HG02840 (cell line): ENCODE data around the gene CENPC.

Experiments
- ATAC-seq: cut with Tn5 transposase; IDR thresholded peaks from one replicate; pipeline ENCODE4 v1.9.1; 2021; ENCODE audit warnings: mild to moderate bottlenecking, moderate library complexity, moderate number of reproducible peaks; ENCODE audit not compliant: unreplicated experiment, low FRiP score

Gene CENPC, protein sequence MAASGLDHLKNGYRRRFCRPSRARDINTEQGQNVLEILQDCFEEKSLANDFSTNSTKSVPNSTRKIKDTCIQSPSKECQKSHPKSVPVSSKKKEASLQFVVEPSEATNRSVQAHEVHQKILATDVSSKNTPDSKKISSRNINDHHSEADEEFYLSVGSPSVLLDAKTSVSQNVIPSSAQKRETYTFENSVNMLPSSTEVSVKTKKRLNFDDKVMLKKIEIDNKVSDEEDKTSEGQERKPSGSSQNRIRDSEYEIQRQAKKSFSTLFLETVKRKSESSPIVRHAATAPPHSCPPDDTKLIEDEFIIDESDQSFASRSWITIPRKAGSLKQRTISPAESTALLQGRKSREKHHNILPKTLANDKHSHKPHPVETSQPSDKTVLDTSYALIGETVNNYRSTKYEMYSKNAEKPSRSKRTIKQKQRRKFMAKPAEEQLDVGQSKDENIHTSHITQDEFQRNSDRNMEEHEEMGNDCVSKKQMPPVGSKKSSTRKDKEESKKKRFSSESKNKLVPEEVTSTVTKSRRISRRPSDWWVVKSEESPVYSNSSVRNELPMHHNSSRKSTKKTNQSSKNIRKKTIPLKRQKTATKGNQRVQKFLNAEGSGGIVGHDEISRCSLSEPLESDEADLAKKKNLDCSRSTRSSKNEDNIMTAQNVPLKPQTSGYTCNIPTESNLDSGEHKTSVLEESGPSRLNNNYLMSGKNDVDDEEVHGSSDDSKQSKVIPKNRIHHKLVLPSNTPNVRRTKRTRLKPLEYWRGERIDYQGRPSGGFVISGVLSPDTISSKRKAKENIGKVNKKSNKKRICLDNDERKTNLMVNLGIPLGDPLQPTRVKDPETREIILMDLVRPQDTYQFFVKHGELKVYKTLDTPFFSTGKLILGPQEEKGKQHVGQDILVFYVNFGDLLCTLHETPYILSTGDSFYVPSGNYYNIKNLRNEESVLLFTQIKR

DNA sequence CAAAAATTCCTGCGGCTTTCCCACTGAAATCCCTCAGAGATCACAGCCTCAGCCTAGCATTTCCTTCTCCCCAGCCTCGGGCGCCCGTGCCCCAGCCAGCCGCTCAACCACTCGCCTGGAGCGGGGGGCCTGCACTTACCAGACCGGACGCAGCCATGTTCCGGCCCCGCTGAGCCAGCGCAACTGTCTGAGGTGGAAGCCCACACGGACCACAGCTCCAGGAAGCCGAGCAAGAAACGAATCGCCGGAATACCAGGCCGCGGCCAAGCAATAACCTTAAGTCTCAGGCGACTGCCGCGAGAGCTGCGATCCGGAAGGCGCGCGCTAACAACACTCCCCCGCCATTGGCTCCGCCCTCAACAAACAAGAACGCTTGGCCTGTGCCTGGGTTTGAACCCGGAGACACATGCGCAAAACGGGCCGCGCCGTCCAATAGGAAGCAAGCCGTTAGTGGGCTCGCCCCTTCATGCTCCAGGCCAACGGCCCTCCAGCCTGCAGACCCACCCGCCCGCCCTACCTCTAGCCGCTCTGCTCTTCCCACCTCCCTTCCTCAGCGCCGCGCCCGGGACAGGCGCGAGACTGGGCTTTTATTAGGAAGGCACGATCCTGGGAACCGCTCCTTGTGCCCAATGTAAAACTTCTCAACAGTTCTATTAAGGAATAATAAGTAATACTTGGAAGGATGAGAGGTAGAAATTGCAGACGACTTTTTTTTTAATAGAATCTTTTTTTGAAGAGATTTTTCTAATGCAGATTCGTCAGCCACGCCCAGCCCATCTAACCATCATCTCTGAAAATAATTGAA lies at the start of gene CENPC:
TSS of gene CENPC (minus strand) at position 305 of the 805 bp plus-strand sequence. CDS start at position 157, 148 bp downstream.
- peak; percentile 97 for ATAC-seq

DNA sequence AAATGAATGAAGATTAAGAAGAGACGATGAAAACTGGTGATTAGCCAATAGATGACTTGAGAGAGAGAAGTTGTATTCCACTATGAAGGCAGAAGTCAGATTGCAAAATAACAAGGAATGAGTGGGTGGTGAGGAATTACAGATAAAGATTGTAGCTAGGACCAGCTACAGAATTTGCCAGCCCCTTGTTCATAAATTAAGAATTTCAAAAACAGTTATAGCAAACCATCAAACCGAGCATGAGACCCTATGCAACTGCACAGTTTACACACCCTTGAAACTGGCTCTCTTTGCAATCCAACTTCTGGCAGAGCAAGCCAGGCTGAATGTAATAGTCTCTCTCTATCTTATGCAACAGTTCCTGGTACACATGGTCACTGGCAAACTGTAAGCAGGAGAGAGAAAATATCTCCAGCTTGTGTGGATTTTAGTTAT lies 48.5 kb upstream of the CENPC start:
- ATAC-seq = no peak

DNA sequence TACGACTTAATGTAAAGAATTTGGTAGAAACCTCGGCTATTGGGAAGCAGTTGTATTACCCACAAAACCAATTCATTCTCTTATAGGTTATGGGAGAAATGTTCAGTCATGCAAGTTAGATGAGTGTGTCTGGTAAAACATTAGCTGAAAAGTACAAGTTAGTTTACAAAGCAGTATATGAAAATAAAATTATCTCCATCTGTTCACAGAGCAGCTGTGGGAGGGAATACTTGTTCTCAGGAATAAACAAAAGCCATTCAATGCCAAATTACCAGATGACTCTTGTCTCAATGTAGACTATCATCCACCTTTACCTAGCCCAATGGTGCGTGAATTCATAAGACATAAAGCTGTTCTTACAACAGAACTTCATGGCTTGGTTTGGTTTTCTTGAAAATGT lies 41.9 kb upstream of the CENPC start:
- no peak for ATAC-seq

DNA sequence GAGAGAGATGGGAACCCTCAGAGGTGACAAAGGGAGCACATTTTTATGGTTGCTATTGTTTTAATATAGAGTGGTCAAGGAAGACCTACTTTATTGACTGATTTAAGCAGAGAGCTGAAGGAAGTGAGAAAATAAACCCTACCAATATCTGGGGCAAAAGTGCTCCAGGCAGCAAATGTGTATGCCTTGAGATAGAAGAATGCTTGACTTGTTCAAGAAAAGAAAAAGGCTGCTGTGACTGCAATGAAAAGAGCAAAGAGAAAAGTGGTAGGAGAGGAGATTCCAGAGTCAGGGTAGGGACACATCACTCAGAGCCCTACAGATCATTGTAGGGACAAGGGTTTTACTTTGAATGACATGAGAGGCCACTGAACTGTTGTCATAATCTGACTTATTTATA lies 39.2 kb upstream of the CENPC start:
- no peak for ATAC-seq

DNA sequence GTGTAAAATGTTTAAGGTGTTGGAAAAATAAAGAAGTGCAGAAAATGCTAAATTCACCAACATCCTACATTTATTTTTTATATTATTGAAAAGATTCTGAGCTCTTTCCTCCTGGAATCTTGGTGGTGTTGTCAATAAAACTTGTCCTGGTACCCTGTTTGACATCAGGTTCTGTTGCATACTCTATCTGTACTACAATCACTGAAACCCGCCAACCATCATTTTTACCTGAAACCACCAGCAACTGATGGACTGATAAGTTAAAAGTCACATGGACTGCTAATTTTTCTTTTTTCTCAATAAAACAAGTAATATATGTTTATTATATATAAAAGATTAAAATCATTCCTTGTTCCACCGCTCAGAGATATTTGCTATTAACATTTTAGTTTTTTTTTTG lies 36.6 kb upstream of the CENPC start:
- no peak for ATAC-seq

DNA sequence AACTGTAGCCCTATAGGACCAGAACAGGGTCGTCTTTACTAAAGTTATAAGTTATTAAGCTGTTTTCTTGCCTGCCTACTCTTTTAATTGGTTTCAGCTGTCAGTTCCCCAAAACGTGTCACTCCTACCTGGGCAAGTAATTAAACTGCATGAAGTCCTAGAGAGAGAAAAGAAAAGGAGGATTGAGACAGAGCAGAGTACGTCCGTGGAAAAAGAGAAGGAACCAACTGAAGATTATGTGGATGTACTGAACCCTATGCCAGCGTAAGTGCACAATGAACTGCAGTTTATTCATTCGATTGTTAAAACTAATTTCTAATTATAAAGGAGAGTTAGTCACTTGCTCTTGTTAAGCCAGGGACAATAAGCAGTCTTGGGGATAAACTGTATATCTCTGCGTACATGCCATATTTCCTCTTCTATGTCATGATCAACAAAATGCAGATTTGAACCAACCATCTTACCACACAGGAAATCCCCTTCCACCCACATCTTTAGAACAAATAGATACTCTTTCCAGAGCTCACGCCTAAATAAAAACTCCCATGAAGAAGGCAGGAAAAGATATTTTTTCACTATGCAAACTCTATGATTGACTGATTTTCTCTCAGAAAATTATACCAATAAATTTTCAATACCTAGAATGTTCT lies 36.0 kb upstream of the CENPC start:
- ATAC-seq = no peak

DNA sequence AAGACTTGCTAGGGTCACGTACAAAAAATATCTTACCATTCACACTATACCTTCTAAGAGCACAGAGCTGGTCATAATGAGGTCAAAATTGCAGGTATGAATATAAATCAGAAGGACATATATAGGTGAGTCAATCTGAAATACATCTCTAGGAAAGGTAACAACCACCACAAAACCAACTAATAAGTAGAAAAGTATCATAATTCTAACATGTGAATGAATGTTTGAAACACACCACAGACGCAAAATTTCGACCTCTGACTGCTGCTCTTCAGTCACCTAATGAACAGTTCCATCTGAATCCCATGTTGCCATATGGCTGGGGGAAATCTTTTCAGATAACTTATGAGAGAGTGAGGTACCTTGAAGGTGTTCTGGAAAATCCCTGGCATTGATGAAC lies 35.3 kb upstream of the CENPC start:
- peak; percentile 41 for ATAC-seq

DNA sequence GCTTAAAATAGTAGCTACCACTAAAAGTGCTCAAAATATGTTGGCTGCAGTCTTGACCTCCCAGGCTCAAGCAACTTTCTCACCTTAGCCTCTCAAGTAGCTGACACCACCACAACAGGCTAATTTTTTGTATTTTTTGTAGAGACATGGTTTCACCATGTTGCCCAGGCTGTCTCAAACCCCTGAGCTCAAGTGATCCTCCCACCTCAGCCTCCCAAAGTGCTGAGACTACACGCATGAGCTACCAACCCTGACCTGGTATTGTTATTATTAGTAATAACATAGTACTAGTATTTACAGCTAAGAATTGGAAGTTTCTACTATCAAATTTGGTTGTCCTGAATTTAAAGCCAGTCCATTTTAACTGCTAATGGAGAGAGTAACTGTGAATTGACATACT lies 31.2 kb upstream of the CENPC start:
- no peak for ATAC-seq

DNA sequence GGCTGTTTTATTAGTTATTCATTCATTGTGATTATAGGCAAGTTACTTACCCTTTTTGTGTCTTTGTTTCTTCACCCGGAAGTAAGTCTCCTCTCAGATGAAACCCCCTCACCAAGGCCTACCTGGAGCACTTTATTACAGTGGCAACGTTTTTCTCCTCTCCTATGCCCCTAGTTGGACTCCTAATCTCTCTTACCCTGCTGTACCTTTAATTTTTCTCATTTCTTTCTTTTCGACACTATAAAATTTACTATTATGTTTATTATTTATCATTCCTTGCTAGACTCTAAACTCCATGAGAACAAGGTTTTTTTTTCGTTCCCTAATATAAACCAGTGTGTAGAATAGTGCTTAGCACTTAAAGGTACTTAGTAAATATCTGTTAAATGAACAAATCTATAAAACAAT lies 30.8 kb upstream of the CENPC start:
- no peak for ATAC-seq

DNA sequence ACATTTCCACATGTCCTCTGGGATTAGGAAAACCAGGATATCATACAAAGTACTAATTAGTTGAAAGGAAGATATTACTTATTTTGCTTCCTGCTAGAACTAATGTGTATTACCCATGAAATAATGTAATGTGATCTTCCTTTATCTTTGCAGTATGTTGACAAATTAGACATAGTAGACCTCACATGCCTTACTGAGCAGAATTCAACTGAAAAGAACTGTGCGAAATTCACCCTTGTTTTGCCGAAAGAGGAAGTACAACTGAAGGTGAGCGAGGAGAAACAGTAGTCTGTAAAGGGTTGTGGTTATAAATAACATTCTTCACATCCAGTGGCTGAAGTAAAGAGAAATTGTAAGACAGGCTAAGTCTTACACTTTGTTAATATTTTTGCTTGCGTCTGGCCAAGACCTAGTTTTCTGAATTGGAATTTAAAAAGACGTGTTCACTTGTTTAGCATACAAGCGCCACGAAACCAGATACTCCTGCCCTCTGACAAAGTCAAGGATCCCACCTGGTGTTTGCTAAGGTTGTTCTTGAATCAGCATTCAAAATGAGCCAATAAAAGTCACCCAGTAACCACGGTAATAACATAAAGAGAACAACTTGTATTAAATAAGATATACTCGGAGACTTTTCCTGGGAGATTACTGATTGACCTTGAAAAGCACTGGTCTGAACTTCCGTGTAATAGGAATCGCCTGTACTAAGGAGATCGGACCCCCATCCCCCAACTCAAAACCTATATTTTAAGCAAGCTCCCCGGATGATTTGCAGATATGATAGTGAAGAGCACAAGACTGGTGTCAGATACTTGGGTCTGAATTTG lies 30.1 kb upstream of the CENPC start:
- ATAC-seq = peak; percentile 90

DNA sequence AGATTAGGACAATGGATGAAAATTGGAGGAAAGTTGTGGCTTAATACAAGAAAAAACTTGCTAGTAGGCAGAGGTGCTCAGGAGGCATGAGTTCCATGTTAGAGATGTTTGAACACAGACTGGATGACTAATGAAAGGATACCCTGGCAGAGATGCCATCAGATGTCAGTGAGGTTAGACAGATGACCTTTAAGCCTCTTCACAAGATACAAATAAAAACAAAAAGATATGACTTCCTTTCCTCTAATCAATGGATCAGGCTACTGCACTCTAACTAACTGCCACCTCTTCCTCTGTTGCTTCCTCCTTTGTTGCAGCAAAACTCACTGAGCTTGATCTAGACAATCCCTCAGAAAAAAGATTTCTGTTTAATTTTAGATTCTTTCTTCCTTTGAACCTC lies 27.9 kb upstream of the CENPC start:
- ATAC-seq = no peak

DNA sequence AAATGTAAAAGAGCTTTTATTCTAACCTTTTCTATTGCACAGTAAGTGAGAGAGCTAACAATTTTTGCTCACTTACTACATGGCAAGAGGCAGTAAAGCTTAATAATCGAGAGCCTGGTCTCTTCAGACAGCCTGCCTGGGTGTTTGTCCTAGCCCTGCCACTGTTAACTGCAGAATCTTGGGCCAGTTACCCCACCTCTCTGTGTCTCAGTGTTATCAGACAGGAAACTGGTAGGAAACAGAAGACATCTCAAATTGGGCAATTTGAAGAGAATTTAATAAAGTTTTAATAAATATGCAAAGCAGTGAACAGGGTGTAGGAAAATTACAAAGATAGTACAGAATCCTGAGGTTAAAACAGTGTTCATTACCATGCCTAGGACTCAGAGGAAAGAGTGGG lies 26.7 kb upstream of the CENPC start:
- no peak for ATAC-seq

DNA sequence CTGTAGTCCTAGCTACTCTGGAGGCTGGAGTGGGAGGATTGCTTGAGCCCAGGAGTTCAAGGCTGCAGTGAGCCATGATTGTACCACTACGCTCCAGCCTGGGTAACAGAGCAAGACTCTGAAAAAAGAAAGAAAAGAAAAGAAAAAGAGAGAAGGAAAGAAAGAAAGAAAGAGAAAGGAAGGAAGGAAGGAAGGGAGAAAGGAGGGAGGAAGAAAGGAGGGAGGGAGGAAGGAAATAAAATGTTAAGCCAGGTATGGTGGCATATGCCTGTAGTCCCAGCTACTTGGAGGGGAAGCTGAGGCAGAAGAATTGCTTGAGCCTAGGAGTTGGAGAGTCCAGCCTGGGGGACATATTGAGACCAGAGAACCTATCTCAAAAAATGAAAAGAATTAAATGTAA lies 25.2 kb upstream of the CENPC start:
- no peak for ATAC-seq

DNA sequence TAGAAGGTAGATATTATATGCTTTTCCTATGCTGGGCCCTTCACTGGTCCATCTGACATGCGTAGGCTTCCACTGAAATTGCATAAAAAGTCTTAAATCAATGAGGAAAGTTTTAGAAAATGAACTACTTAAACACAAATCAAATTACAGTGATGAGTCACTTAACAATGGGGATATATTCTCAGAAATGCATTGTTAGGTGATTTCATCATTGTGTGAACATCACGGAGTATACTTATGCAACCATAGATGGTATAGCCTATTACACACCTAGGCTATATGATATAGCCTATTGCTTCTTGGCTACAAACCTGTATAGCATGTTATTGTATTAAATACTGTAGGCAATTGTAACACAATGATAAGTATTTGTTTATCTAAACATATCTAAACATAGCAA lies 23.5 kb upstream of the CENPC start:
- ATAC-seq = no peak

DNA sequence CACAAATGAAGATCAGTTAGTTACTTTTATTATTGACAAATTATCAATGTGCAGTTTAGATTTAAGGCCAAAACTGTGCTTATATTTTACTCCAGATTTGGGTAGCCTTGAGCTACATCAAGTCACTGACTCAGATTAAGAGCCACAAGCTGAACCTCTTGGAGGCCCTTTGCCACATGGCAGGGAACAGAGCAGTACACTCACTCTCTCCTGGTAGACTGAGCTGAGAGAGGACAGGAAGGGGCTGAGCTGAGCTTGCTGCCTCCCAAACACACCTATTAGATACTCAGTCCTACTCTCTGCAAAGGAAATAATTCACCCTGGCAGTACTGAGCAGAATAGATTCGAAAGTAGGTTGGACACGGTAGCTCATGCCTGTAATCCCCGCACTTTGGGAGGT lies 21.0 kb upstream of the CENPC start:
- ATAC-seq = no peak

DNA sequence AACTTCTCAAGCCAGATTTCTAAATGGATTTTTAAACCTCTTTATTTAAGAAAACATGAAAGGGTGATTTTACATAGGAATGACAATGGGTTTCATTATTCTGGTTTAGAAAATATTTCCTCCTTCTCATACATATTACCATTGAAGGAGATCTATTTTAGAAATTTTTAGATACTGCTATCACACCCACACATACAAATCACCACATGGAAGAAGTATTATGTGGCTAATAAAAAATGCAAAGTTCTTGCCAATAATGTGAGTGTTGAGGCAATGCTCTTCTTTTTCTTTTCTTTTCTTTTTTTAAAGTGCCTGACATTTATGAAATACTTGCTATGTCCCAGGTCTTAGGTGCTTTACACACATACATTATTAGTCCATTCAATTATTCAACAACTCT lies 20.0 kb upstream of the CENPC start:
- no peak for ATAC-seq

DNA sequence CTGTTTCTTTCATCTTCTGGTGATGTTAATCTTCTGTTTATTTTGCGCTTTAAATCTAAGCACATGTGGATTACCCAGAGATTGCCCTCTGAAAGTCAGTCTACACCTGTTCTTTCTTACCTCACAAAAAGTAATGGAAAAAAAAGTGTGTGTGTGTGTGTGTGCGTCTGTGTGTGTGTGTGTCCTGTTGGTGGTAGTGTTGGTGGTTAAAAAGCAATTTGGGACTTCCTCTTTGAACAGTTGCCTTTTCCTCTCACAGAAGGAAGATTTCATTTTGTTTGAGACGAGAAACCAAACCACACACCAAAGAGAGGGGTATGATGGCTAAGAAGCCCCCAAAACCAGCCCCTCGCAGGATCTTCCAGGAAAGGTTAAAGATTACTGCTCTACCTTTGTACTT lies 13.2 kb upstream of the CENPC start, which contains the start of gene STAP1:
TSS of gene STAP1 (plus strand) at position 235 of the 400 bp plus-strand sequence. CDS start at position 318, 83 bp downstream.
- no peak for ATAC-seq

DNA sequence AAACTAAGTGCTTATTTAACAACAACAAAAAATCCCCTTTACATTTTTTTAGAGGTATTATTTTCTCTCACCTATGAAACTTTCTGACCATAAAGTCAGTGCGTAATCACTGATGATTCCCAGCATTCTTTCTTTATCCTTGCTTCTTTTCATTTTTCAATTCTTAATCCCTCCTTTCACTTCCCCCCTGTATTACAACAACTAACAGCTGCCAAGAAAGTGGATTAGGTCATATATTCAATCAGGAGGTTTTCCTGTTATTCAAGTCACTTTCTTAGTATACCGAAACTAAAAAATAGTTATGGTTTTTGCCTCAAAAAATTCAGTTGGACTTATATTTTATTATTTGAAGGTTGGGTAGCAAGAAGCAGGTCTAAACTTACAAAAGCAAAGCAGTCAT lies 11.1 kb upstream of the CENPC start:
- ATAC-seq = no peak

DNA sequence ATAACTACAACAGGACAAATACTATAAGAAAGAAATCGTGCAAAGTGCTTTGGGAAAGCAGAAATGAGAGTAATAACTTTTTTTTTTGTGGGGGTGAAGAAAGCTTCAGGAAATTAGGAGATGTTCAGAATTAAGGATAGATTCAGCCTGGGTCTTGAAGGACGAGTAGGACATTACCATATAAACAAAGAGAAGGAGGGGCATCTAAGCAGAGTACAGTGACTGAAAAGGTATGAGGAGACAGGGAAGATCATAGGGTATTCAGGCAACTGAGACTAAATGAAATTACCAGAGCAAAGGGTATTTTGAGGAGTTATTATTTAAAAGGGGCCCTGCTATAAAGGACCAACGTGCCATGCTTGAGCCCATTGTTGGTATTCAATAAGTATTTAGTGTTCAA lies 10.1 kb upstream of the CENPC start:
- ATAC-seq = no peak
